DMS53 treated with DMSO at 0.1 percent for 48 hours (cell line): Measurements from ENCODE around the gene PRKN.

Source experiments
- DNase-seq: peaks from one replicate; lab custom pipeline; 2025; ENCODE audit not compliant: unreplicated experiment; lab: John Stamatoyannopoulos, UW

PRKN gene

GRCh38 chr6:162251257-162251656, 476.3 kb downstream of the PRKN start:
- DNase-seq, result no peak

- DNase-seq, result no peak
Observed at GRCh38 chr6:162249907-162250642, 477.5 kb downstream of the PRKN start.

- DNase-seq, result no peak
Observed at GRCh38 chr6:162245830-162246420, 481.6 kb downstream of the PRKN start.

- DNase-seq, result no peak
Observed at GRCh38 chr6:162244031-162244430, 483.5 kb downstream of the PRKN start.

GRCh38 chr6:162242915-162243314, 484.7 kb downstream of the PRKN start:
- DNase-seq, result no peak

GRCh38 chr6:162239330-162239729, 488.2 kb downstream of the PRKN start:
- no peak for DNase-seq

- DNase-seq, result no peak
Observed at GRCh38 chr6:162238675-162239074, 488.9 kb downstream of the PRKN start.

GRCh38 chr6:162237331-162237730, 490.2 kb downstream of the PRKN start:
- DNase-seq, result no peak

- no peak for DNase-seq
Observed at GRCh38 chr6:162234631-162235030, 492.9 kb downstream of the PRKN start.

GRCh38 chr6:162230147-162230752, 497.3 kb downstream of the PRKN start:
- DNase-seq, result no peak

GRCh38 chr6:162229093-162229492, 498.5 kb downstream of the PRKN start:
- no peak for DNase-seq

GRCh38 chr6:162226803-162227202, 500.8 kb downstream of the PRKN start:
- DNase-seq, result no peak

- DNase-seq, result no peak
Observed at GRCh38 chr6:162222521-162222920, 505.0 kb downstream of the PRKN start.

- no peak for DNase-seq
Observed at GRCh38 chr6:162220876-162221275, 506.7 kb downstream of the PRKN start.

GRCh38 chr6:162219266-162219665, 508.3 kb downstream of the PRKN start:
- DNase-seq, result no peak

GRCh38 chr6:162217811-162218493, 509.6 kb downstream of the PRKN start:
- no peak for DNase-seq

- no peak for DNase-seq
Observed at GRCh38 chr6:162217058-162217457, 510.5 kb downstream of the PRKN start.

- DNase-seq, result no peak
Observed at GRCh38 chr6:162211777-162212176, 515.8 kb downstream of the PRKN start.

GRCh38 chr6:162211022-162211421, 516.5 kb downstream of the PRKN start:
- no peak for DNase-seq

GRCh38 chr6:162203287-162203686, 524.3 kb downstream of the PRKN start:
- no peak for DNase-seq

- no peak for DNase-seq
Observed at GRCh38 chr6:162200945-162201690, 526.4 kb downstream of the PRKN start.
